Liver (tissue), 3 donors: ENCODE data around the gene SERPINB12.

ENCODE experiments used
- FOXA2 ChIP-seq: IDR thresholded peaks from 2 replicates; pipeline ENCODE4 v1.6.1; 2016; ENCODE audit warnings: antibody characterized with exemption
- GABPA ChIP-seq, 2 donors: IDR thresholded peaks in 1 of 2; conservative IDR thresholded peaks in 1 of 2; 2 replicates each; pipeline ENCODE4 v1.6.1; 2016; ENCODE audit warnings: antibody characterized with exemption in 2 of 2, mild to moderate bottlenecking in 1 of 2, moderate library complexity in 1 of 2
- SP1 ChIP-seq: IDR thresholded peaks from 2 replicates; pipeline ENCODE4 v1.6.1; 2018; ENCODE audit warnings: antibody characterized with exemption, mild to moderate bottlenecking
- TAF1 ChIP-seq: conservative IDR thresholded peaks from 2 replicates; pipeline ENCODE4 v1.6.1; 2016; ENCODE audit warnings: antibody characterized with exemption, mild to moderate bottlenecking
- YY1 ChIP-seq: IDR thresholded peaks from 2 replicates; pipeline ENCODE4 v1.6.1; 2016; ENCODE audit warnings: antibody characterized with exemption, mild to moderate bottlenecking
- TF ChIP-seq, protein P1 (sequence below): IDR thresholded peaks from 2 replicates; pipeline ENCODE4 v1.6.1; 2016; ENCODE audit warnings: antibody characterized with exemption, mild to moderate bottlenecking
- TF ChIP-seq, protein P2 (sequence below): fragments of 150-350 bp; IDR thresholded peaks from 2 replicates; pipeline ENCODE4 v1.5.1; 2017; ENCODE audit warnings: improper control_type of control experiment, low read depth, low read length; ENCODE audit not compliant: missing input control
- TF ChIP-seq, protein P3 (sequence below): IDR thresholded peaks from 2 replicates; pipeline ENCODE4 v1.6.1; 2016; ENCODE audit warnings: antibody characterized with exemption
- TF ChIP-seq, protein P4 (sequence below): IDR thresholded peaks from 2 replicates; pipeline ENCODE4 v1.6.1; 2016; ENCODE audit warnings: antibody characterized with exemption
- donor health status: healthy.
- donor health status: healthy.

DNA sequence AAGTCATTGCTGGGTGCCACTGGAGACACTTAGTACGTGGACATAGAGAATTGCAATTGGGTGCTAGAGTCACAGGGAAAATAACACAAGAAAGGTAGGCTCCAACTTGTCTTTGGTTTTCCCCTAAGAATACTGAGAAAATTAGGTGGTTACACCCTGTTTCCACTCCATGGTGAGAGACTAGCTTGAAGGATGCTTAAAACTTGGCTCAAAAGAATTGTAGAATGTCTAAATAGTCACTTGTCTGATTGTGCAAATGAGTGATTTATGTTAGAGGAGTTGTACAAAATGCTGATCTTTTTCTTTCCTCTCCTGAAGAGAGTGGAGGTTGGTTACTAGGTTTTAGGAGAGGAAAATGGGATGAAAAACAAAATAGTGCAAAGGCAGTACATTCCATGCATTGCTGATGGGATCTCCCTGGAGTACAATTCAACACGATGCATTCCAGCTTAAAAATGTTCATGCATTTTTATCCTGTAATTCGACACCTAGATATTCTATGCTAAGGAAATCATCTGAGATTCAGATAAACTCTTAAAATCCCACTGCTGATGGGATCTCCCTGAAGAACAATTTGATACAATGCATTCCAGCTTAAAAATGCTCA lies 2.2 kb upstream of the SERPINB12 start:
- TF ChIP-seq, protein P1, sequence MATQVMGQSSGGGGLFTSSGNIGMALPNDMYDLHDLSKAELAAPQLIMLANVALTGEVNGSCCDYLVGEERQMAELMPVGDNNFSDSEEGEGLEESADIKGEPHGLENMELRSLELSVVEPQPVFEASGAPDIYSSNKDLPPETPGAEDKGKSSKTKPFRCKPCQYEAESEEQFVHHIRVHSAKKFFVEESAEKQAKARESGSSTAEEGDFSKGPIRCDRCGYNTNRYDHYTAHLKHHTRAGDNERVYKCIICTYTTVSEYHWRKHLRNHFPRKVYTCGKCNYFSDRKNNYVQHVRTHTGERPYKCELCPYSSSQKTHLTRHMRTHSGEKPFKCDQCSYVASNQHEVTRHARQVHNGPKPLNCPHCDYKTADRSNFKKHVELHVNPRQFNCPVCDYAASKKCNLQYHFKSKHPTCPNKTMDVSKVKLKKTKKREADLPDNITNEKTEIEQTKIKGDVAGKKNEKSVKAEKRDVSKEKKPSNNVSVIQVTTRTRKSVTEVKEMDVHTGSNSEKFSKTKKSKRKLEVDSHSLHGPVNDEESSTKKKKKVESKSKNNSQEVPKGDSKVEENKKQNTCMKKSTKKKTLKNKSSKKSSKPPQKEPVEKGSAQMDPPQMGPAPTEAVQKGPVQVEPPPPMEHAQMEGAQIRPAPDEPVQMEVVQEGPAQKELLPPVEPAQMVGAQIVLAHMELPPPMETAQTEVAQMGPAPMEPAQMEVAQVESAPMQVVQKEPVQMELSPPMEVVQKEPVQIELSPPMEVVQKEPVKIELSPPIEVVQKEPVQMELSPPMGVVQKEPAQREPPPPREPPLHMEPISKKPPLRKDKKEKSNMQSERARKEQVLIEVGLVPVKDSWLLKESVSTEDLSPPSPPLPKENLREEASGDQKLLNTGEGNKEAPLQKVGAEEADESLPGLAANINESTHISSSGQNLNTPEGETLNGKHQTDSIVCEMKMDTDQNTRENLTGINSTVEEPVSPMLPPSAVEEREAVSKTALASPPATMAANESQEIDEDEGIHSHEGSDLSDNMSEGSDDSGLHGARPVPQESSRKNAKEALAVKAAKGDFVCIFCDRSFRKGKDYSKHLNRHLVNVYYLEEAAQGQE, result no peak
- TF ChIP-seq, protein P2, sequence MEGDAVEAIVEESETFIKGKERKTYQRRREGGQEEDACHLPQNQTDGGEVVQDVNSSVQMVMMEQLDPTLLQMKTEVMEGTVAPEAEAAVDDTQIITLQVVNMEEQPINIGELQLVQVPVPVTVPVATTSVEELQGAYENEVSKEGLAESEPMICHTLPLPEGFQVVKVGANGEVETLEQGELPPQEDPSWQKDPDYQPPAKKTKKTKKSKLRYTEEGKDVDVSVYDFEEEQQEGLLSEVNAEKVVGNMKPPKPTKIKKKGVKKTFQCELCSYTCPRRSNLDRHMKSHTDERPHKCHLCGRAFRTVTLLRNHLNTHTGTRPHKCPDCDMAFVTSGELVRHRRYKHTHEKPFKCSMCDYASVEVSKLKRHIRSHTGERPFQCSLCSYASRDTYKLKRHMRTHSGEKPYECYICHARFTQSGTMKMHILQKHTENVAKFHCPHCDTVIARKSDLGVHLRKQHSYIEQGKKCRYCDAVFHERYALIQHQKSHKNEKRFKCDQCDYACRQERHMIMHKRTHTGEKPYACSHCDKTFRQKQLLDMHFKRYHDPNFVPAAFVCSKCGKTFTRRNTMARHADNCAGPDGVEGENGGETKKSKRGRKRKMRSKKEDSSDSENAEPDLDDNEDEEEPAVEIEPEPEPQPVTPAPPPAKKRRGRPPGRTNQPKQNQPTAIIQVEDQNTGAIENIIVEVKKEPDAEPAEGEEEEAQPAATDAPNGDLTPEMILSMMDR, result no peak
- TF ChIP-seq, protein P3, sequence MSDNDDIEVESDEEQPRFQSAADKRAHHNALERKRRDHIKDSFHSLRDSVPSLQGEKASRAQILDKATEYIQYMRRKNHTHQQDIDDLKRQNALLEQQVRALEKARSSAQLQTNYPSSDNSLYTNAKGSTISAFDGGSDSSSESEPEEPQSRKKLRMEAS, result no peak
- TF ChIP-seq, protein P4, sequence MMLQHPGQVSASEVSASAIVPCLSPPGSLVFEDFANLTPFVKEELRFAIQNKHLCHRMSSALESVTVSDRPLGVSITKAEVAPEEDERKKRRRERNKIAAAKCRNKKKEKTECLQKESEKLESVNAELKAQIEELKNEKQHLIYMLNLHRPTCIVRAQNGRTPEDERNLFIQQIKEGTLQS, result no peak
- TF ChIP-seq TAF1, result no peak
- TF ChIP-seq YY1, result no peak
- no peak for TF ChIP-seq GABPA (IDR thresholded peaks at IDR 0.05 in 1 of 2, conservative IDR thresholded peaks at IDR 0.05 in 1 of 2)
- no peak for TF ChIP-seq SP1
- TF ChIP-seq FOXA2, result no peak
